H1 (cell line): ENCODE measurements around the gene ADIPOQ. TPM values are rescaled to one million over a fixed set of nuclear protein-coding genes. Genes with fewer than 3 reads are reported as not detected.

Experiments used
- CTCF ChIA-PET: fragments of 300-600 bp; sonication (Branson Sonifier 250); formaldehyde crosslinking; loops from one replicate; lab custom pipeline; 2021; ENCODE audit not compliant: partially characterized antibody; lab: Charles Lee
- POLR2A ChIA-PET: fragments of 300-600 bp; sonication (Branson Sonifier 250); formaldehyde crosslinking; loops from one replicate; lab custom pipeline; 2021; ENCODE audit warnings: inconsistent platforms; ENCODE audit not compliant: partially characterized antibody; lab: Charles Lee
- DNase-seq, 2 experiments: peaks; one replicate each; pipeline versions ENCODE4 v3.0.0 to v3.0.0-alpha.2; 2010 to 2022; ENCODE audit warnings: low spot score in 2 of 2, low read depth in 1 of 2, mixed read lengths in 1 of 2
- FAIRE-seq: peaks from 2 replicates; lab custom pipeline; 2011; peaks lifted over from hg19 to GRCh38; lab: Jason Lieb, UNC
- H2AFZ ChIP-seq: 2 replicates; pipeline ENCODE4 v1.8.1; 2012; ENCODE audit warnings: low read length, inconsistent platforms
- H2AK5ac ChIP-seq: 2 replicates; pipeline ENCODE4 v1.6.1; 2013; ENCODE audit warnings: low read depth, low read length
- H2BK120ac ChIP-seq: replicated peaks from 2 replicates; pipeline ENCODE3; 2013; ENCODE audit warnings: low read depth, low read length, inconsistent platforms
- H2BK12ac ChIP-seq: 2 replicates; pipeline ENCODE4 v1.6.1; 2013; ENCODE audit warnings: low read depth, low read length
- H2BK15ac ChIP-seq: 2 replicates; pipeline ENCODE4 v1.6.1; 2013; ENCODE audit warnings: low read length
- H2BK20ac ChIP-seq: 2 replicates; pipeline ENCODE4 v1.6.1; 2013; ENCODE audit warnings: low read length
- H2BK5ac ChIP-seq: 2 replicates; pipeline ENCODE4 v1.6.1; 2013; ENCODE audit warnings: low read depth, low read length
- H3K14ac ChIP-seq: 2 replicates; pipeline ENCODE4 v1.6.1; 2013; ENCODE audit warnings: inconsistent platforms; ENCODE audit not compliant: insufficient read length
- H3K18ac ChIP-seq: 2 replicates; pipeline ENCODE4 v1.6.1; 2013; ENCODE audit warnings: low read length; ENCODE audit errors: extremely low read depth
- H3K23ac ChIP-seq: 2 replicates; pipeline ENCODE4 v1.6.1; 2013; ENCODE audit warnings: inconsistent platforms; ENCODE audit not compliant: insufficient read length
- H3K23me2 ChIP-seq: 2 replicates; pipeline ENCODE4 v1.6.1; 2013; ENCODE audit warnings: low read depth, low read length
- H3K27ac ChIP-seq: 2 replicates; pipeline ENCODE4 v1.6.1; 2011; ENCODE audit warnings: low read depth, low read length, inconsistent platforms
- H3K27me3 ChIP-seq, 4 experiments: replicated peaks in 1 of 4; 1 replicate in 1 of 4; 2 replicates in 3 of 4; pipeline versions ENCODE4 v1.6.1 to v1.8.1; 2011 to 2013; ENCODE audit warnings: low read length in 3 of 4, mild to moderate bottlenecking in 3 of 4, inconsistent platforms in 2 of 4, mixed read lengths in 2 of 4, moderate library complexity in 1 of 4; ENCODE audit not compliant: control insufficient read depth in 3 of 4, insufficient read depth in 3 of 4; ENCODE audit errors: extremely low read depth in 1 of 4
- H3K36me3 ChIP-seq, 4 experiments: 2 replicates each; pipeline versions ENCODE4 v1.6.1 to v1.8.1; 2011 to 2013; ENCODE audit warnings: mild to moderate bottlenecking in 4 of 4, low read length in 3 of 4, moderate library complexity in 2 of 4, control low read depth in 1 of 4, inconsistent platforms in 1 of 4; ENCODE audit not compliant: insufficient read depth in 4 of 4, control insufficient read depth in 2 of 4
- H3K4ac ChIP-seq: replicated peaks from 2 replicates; pipeline ENCODE3; 2013; ENCODE audit warnings: low read length, low read depth, mixed read lengths, inconsistent platforms; ENCODE audit not compliant: insufficient read length
- H3K4me1 ChIP-seq, 4 experiments: replicated peaks in 1 of 4; 1 replicate in 1 of 4; 2 replicates in 3 of 4; pipeline versions ENCODE4 v1.6.1 to v1.8.1; 2011 to 2013; ENCODE audit warnings: low read length in 3 of 4, inconsistent platforms in 2 of 4, mixed read lengths in 1 of 4; ENCODE audit not compliant: insufficient read depth in 4 of 4, control insufficient read depth in 3 of 4
- H3K4me2 ChIP-seq, 2 experiments: 2 replicates each; pipeline versions ENCODE4 v1.6.1 to v1.8.1; 2011 to 2013; ENCODE audit warnings: low read depth in 2 of 2, low read length in 2 of 2, control low read depth in 1 of 2, inconsistent platforms in 1 of 2, mild to moderate bottlenecking in 1 of 2; ENCODE audit not compliant: insufficient read depth in 1 of 2
- H3K4me3 ChIP-seq, 4 experiments: fragments of 200-600, 300-600 bp in 1 of 4; sonication (generic), shearing (Covaris generic), sonication (Bioruptor Twin) in 1 of 4; 2 replicates each; pipeline versions ENCODE4 v1.5.1 to v1.8.1; 2011 to 2016; ENCODE audit warnings: low read length in 4 of 4, low read depth in 3 of 4, control low read depth in 2 of 4, inconsistent platforms in 2 of 4, mild to moderate bottlenecking in 2 of 4, mixed read lengths in 1 of 4, moderate library complexity in 1 of 4; ENCODE audit not compliant: insufficient read depth in 2 of 4; ENCODE audit errors: extremely low read depth in 1 of 4
- H3K56ac ChIP-seq: replicated peaks from 2 replicates; pipeline ENCODE3; 2013; ENCODE audit warnings: low read depth, mild to moderate bottlenecking, mixed read lengths, low read length, inconsistent platforms; ENCODE audit not compliant: insufficient read length
- H3K79me1 ChIP-seq: 2 replicates; pipeline ENCODE4 v1.6.1; 2013; ENCODE audit warnings: low read depth, low read length, control low read depth
- H3K79me2 ChIP-seq, 2 experiments: 2 replicates each; pipeline versions ENCODE4 v1.6.1 to v1.8.1; 2012 to 2013; ENCODE audit warnings: low read length in 2 of 2, mild to moderate bottlenecking in 2 of 2, inconsistent platforms in 1 of 2; ENCODE audit not compliant: insufficient read depth in 2 of 2, control insufficient read depth in 1 of 2
- H3K9ac ChIP-seq, 4 experiments: replicated peaks in 1 of 4; 1 replicate in 1 of 4; 2 replicates in 3 of 4; pipeline versions ENCODE4 v1.6.1 to v1.8.1; 2011 to 2013; ENCODE audit warnings: low read depth in 3 of 4, low read length in 3 of 4, control low read depth in 2 of 4, mild to moderate bottlenecking in 2 of 4, moderate library complexity in 2 of 4, inconsistent platforms in 1 of 4; ENCODE audit errors: extremely low read depth in 1 of 4
- H3K9me3 ChIP-seq, 2 experiments: 2 replicates each; pipeline versions ENCODE4 v1.6.1 to v1.8.1; 2012 to 2013; ENCODE audit warnings: mild to moderate bottlenecking in 2 of 2, moderate library complexity in 2 of 2, control low read depth in 1 of 2, inconsistent platforms in 1 of 2, low read depth in 1 of 2, low read length in 1 of 2, mixed read lengths in 1 of 2; ENCODE audit not compliant: insufficient read depth in 2 of 2
- H4K20me1 ChIP-seq, 2 experiments: replicated peaks in 1 of 2; 2 replicates each; pipeline versions ENCODE3 to v1.8.1; 2011 to 2013; ENCODE audit warnings: inconsistent platforms in 2 of 2, low read length in 2 of 2, mild to moderate bottlenecking in 1 of 2; ENCODE audit not compliant: insufficient read depth in 2 of 2, control insufficient read depth in 1 of 2
- H4K5ac ChIP-seq: 2 replicates; pipeline ENCODE4 v1.6.1; 2013; ENCODE audit warnings: low read length, low read depth, mixed read lengths, inconsistent platforms; ENCODE audit not compliant: insufficient read length
- H4K8ac ChIP-seq: 2 replicates; pipeline ENCODE4 v1.8.0; 2013; ENCODE audit warnings: mild to moderate bottlenecking, moderate library complexity, low read length, inconsistent platforms; ENCODE audit not compliant: insufficient read depth; ENCODE audit errors: extremely low read depth
- H4K91ac ChIP-seq: replicated peaks from 2 replicates; pipeline ENCODE3; 2013; ENCODE audit warnings: low read length, mixed read lengths, inconsistent platforms; ENCODE audit not compliant: insufficient read length
- BACH1 ChIP-seq: IDR thresholded peaks from 2 replicates; pipeline ENCODE4 v1.6.1; 2012; ENCODE audit warnings: low read length, improper control_type of control experiment
- CEBPB ChIP-seq: IDR thresholded peaks from 2 replicates; pipeline ENCODE4 v1.6.1; 2012; ENCODE audit warnings: low read depth, low read length
- MAX ChIP-seq: IDR thresholded peaks from 2 replicates; pipeline ENCODE4 v1.6.1; 2012; ENCODE audit warnings: inconsistent platforms
- POU5F1 ChIP-seq: IDR thresholded peaks from 2 replicates; pipeline ENCODE4 v1.6.1; 2011; ENCODE audit warnings: low read depth, mild to moderate bottlenecking, low read length, moderate library complexity
- SIX5 ChIP-seq: IDR thresholded peaks from 2 replicates; pipeline ENCODE4 v1.6.1; 2011; ENCODE audit warnings: mild to moderate bottlenecking, low read depth, low read length
- SP2 ChIP-seq: IDR thresholded peaks from 2 replicates; pipeline ENCODE4 v1.6.1; 2012; ENCODE audit warnings: mild to moderate bottlenecking, low read length, inconsistent platforms
- WGBS, 2 experiments: shearing (Covaris generic) in 1 of 2; methylation state at CpG; one replicate each; pipeline versions ENCODE4 v1.1.6 to v1.1.7; 2013 to 2015; ENCODE audit warnings: low lambda C conversion rate in 2 of 2, mixed read lengths in 2 of 2, inconsistent platforms in 1 of 2, low coverage in 1 of 2, missing lambda C conversion rate in 1 of 2; ENCODE audit not compliant: insufficient replicate concordance in 2 of 2, insufficient coverage in 1 of 2, insufficient read length in 1 of 2; ENCODE audit errors: extremely low coverage in 1 of 2, missing lambda C conversion rate in 1 of 2; 5-methylcytosine and 5-hydroxymethylcytosine counted together
- polyA plus RNA-seq, 7 experiments: library from polyadenylated mRNA; depleted of rRNA in 3 of 7; stranded (reverse) in 5 of 7; unstranded in 2 of 7; fragments of >200 nt in 5 of 7; fragments of 200-250 nt in 2 of 7; gene quantifications; 1 replicate in 5 of 7; 2 replicates in 1 of 7; 4 replicates in 1 of 7; pipeline versions ENCODE4 v1.2.1 to v1.2.3, GENCODE V29; 2011 to 2013; ENCODE audit warnings: missing spikeins in 2 of 7, mixed read lengths in 2 of 7
- total RNA-seq: library from RNA; stranded (reverse); fragmentation: NEBNext Ultra II Directional; extraction: Animal tissue kit (Norgen Biotek cat#: 25700); gene quantifications from 2 replicates; pipeline ENCODE4 v1.2.1, GENCODE V29; 2021

ADIPOQ gene
- total and polyA plus RNA-seq, 2 of the 8 experiments (the other 6 are each of a cell fraction or from before 2014, with no cell fraction given): not detected

- Histone ChIP-seq H3K4ac (no peak overlapping the region), H3K14ac (no peak overlapping the region), H2AK5ac (no peak overlapping the region), H3K36me3 (0 out of 8 replicates have a peak, but pooled peaks cover 0 to 2% (median 0%) of the 10 kb centered on the region in 4 experiments), H2AFZ (no peak overlapping the region), H4K5ac (no peak overlapping the region), H3K23me2 (no peaks in the 10 kb centered on the region), H2BK120ac (no peak overlapping the region), H3K18ac (no peak overlapping the region), H4K91ac (no peak overlapping the region), H2BK5ac (no peak overlapping the region), H4K20me1 (no peaks in the 10 kb centered on the region), H2BK12ac (no peak overlapping the region), H3K27me3 (no peaks in the 10 kb centered on the region), H3K27ac (no peak overlapping the region), H3K4me3 (no peak overlapping the region), H3K9ac (no peak overlapping the region), H3K79me2 (no peaks in the 10 kb centered on the region), H3K56ac (no peak overlapping the region), H3K79me1 (no peaks in the 10 kb centered on the region), H3K4me2 (no peak overlapping the region), H4K8ac (peak overlapping the region; percentile 35; the same call in 1 of the 2 replicates), H3K23ac (no peak overlapping the region), H2BK20ac (no peak overlapping the region), H3K4me1 (peaks cover 0 to 2% (median 0%) of the 10 kb centered on the region in 4 experiments; a peak in 1 of 7 replicates), H2BK15ac (no peak overlapping the region), H3K9me3 (no peaks in the 10 kb centered on the region)
- TF ChIP-seq MAX (no peak), SP2 (no peak), BACH1 (no peak), POU5F1 (no peak), CEBPB (no peak), SIX5 (no peak)
- no peak for DNase-seq
- FAIRE-seq: no peak
- CTCF ChIA-PET: interaction anchor here (0.9 to 1.4 kb wide), 3 partner anchors 10 to 74 kb away, joined by 3 to 5 read pairs (median 4); no protein-coding TSS in a partner anchor
- POLR2A ChIA-PET: no interaction called here
- 93% methylated on average over 4 of the region's 4 CpGs; no CpG with 5 or more reads in 1 of the 2 experiments for WGBS, 2 experiments
These were observed 15.2 kb downstream of the ADIPOQ start for GRCh38 chr3:186857743-186858142.
